HepG2 (cell line): Measurements from ENCODE around the gene MYCBPAP. TPM values are rescaled to one million over a fixed set of nuclear protein-coding genes. Genes with fewer than 3 reads are reported as not detected.

Source experiments
- FOSL2 ChIP-seq: sonication (generic); formaldehyde crosslinking; IDR thresholded peaks from 2 replicates; pipeline ENCODE4 v1.4.0; 2020; ENCODE audit warnings: missing genetic modification reagents
- FOXM1 ChIP-seq: sonication (generic); formaldehyde crosslinking; IDR thresholded peaks from 2 replicates; pipeline ENCODE4 v1.5.0; 2020; ENCODE audit warnings: missing genetic modification reagents
- GATA4 ChIP-seq: sonication (generic); IDR thresholded peaks from 2 replicates; pipeline ENCODE4 v1.6.1; 2016; ENCODE audit warnings: antibody characterized with exemption, low read depth, borderline replicate concordance
- JUNB ChIP-seq: sonication (generic); formaldehyde crosslinking; IDR thresholded peaks from 2 replicates; pipeline ENCODE4 v1.8.0; 2022; ENCODE audit warnings: missing genetic modification reagents, mild to moderate bottlenecking, borderline replicate concordance
- KAT7 ChIP-seq: IDR thresholded peaks from 2 replicates; pipeline ENCODE4 v1.6.1; 2018; ENCODE audit warnings: borderline replicate concordance, missing compliant biosample characterization
- MIER3 ChIP-seq: IDR thresholded peaks from 2 replicates; pipeline ENCODE4 v1.6.1; 2016; ENCODE audit warnings: missing compliant biosample characterization, borderline replicate concordance
- NFIC ChIP-seq: IDR thresholded peaks from 2 replicates; pipeline ENCODE4 v1.6.1; 2012; ENCODE audit warnings: mild to moderate bottlenecking, low read length, inconsistent platforms
- PAWR ChIP-seq: sonication (generic); formaldehyde crosslinking; IDR thresholded peaks from 2 replicates; pipeline ENCODE4 v1.4.0; 2020; ENCODE audit warnings: missing genetic modification reagents, mild to moderate bottlenecking, borderline replicate concordance
- PAXIP1 ChIP-seq: sonication (generic); formaldehyde crosslinking; conservative IDR thresholded peaks from 2 replicates; pipeline ENCODE4 v1.4.0; 2020; ENCODE audit warnings: mild to moderate bottlenecking, missing genetic modification reagents, moderate library complexity
- SKI ChIP-seq: fragments of 450-650 bp; IDR thresholded peaks from one replicate; pipeline ENCODE4 v1.6.1; 2018; ENCODE audit warnings: mild to moderate bottlenecking; ENCODE audit not compliant: partially characterized antibody
- TBP ChIP-seq: sonication (generic); formaldehyde crosslinking; IDR thresholded peaks from 2 replicates; pipeline ENCODE4 v1.5.0; 2020; ENCODE audit warnings: missing genetic modification reagents
- WIZ ChIP-seq: sonication (generic); formaldehyde crosslinking; IDR thresholded peaks from 2 replicates; pipeline ENCODE4 v1.5.1; 2020; ENCODE audit warnings: mild to moderate bottlenecking, missing genetic modification reagents
- ZBTB10 ChIP-seq: sonication (generic); formaldehyde crosslinking; IDR thresholded peaks from 2 replicates; pipeline ENCODE4 v1.4.0; 2020; ENCODE audit warnings: missing genetic modification reagents, borderline replicate concordance
- ZBTB20 ChIP-seq: sonication (generic); formaldehyde crosslinking; IDR thresholded peaks from 2 replicates; pipeline ENCODE4 v1.8.1; 2023; ENCODE audit warnings: missing genetic modification reagents, low read depth, mild to moderate bottlenecking, borderline replicate concordance
- ZBTB21 ChIP-seq: sonication (generic); formaldehyde crosslinking; IDR thresholded peaks from 2 replicates; pipeline ENCODE4 v1.4.0; 2020; ENCODE audit warnings: missing genetic modification reagents
- ZNF326 ChIP-seq: sonication (generic); formaldehyde crosslinking; IDR thresholded peaks from 2 replicates; pipeline ENCODE4 v1.4.0; 2020; ENCODE audit warnings: missing genetic modification reagents, borderline replicate concordance
- ZNF33B ChIP-seq: sonication (generic); formaldehyde crosslinking; IDR thresholded peaks from 2 replicates; pipeline ENCODE4 v1.5.1; 2020; ENCODE audit warnings: mild to moderate bottlenecking, missing genetic modification reagents
- ZNF547 ChIP-seq: sonication (generic); formaldehyde crosslinking; IDR thresholded peaks from 2 replicates; pipeline ENCODE4 v1.5.1; 2020; ENCODE audit warnings: mild to moderate bottlenecking, missing genetic modification reagents
- ZNF557 ChIP-seq: sonication (generic); formaldehyde crosslinking; IDR thresholded peaks from 2 replicates; pipeline ENCODE4 v1.4.0; 2020; ENCODE audit warnings: missing genetic modification reagents
- ZNF670 ChIP-seq: sonication (generic); formaldehyde crosslinking; IDR thresholded peaks from 2 replicates; pipeline ENCODE4 v1.8.0; 2022; ENCODE audit warnings: mild to moderate bottlenecking, missing genetic modification reagents, borderline replicate concordance
- ZNF672 ChIP-seq: sonication (generic); formaldehyde crosslinking; IDR thresholded peaks from 2 replicates; pipeline ENCODE4 v1.8.1; 2022; ENCODE audit warnings: missing genetic modification reagents
- ZSCAN29 ChIP-seq: sonication (generic); formaldehyde crosslinking; conservative IDR thresholded peaks from 2 replicates; pipeline ENCODE4 v1.4.0; 2020; ENCODE audit warnings: mild to moderate bottlenecking, missing genetic modification reagents
- polyA plus RNA-seq, 8 experiments: library from polyadenylated mRNA; depleted of rRNA in 3 of 8; stranded (reverse) in 7 of 8; unstranded in 1 of 8; fragments of >200 nt; fragmentation: Illumina TruSeq in 4 of 8; extraction: Trizol in 4 of 8; gene quantifications; 2 replicates each; pipeline versions ENCODE4 v1.2.1 to v1.2.3, GENCODE V29; 2011 to 2016; ENCODE audit warnings: low read depth in 4 of 8, missing spikeins in 1 of 8, mixed read lengths in 1 of 8; ENCODE audit not compliant: insufficient read depth in 1 of 8
- total RNA-seq, 5 experiments: library from RNA; depleted of rRNA; stranded (reverse); fragments of >200 nt; fragmentation: Illumina TruSeq; extraction: Trizol; gene quantifications; 2 replicates each; pipeline ENCODE4 v1.2.3, GENCODE V29; 2016; ENCODE audit warnings: low read depth in 1 of 5
- TF ChIP-seq, protein P1 (sequence below): IDR thresholded peaks from 2 replicates; pipeline ENCODE4 v1.6.1; 2018; ENCODE audit warnings: missing genetic modification reagents

Gene MYCBPAP
- total and polyA plus RNA-seq, 2 of the 13 experiments (the other 11 are each of a cell fraction or from before 2014, with no cell fraction given) = 0.22 to 0.24 TPM

- TF ChIP-seq ZBTB10 (CRISPR knock-in tag) (peak; percentile 81), MIER3 (peak; percentile 72; the same call in 1 of the 2 replicates), WIZ (CRISPR knock-in tag) (peak; percentile 70; the same call in 1 of the 2 replicates), PAXIP1 (CRISPR knock-in tag) (no peak; the same call in 1 of the 2 replicates), ZBTB21 (CRISPR knock-in tag) (0 out of 2 replicates have a peak, but pooled peaks have one; percentile 20), ZNF547 (CRISPR knock-in tag) (peak; percentile 91), FOSL2 (peak; percentile 50; the same call in 1 of the 2 replicates), KAT7 (no peak; the same call in 1 of the 2 replicates), ZNF672 (0 out of 2 replicates have a peak, but pooled peaks have one; percentile 19), JUNB (CRISPR knock-in tag) (no peak), ZNF670 (CRISPR knock-in tag) (no peak; the same call in 1 of the 2 replicates), NFIC (no peak), SKI (peak; percentile 66), PAWR (CRISPR knock-in tag) (no peak; the same call in 1 of the 2 replicates), ZNF557 (CRISPR knock-in tag) (peak; percentile 91), FOXM1 (CRISPR knock-in tag) (peak; percentile 69; the same call in 1 of the 2 replicates), TBP (peak; percentile 92), GATA4 (peak; percentile 61; the same call in 1 of the 2 replicates), ZNF326 (CRISPR knock-in tag) (no peak), ZSCAN29 (CRISPR knock-in tag) (no peak), ZBTB20 (0 out of 2 replicates have a peak, but pooled peaks have one; percentile 50), ZNF33B (CRISPR knock-in tag) (peak; percentile 20; the same call in 1 of the 2 replicates)
- TF ChIP-seq, protein P1, sequence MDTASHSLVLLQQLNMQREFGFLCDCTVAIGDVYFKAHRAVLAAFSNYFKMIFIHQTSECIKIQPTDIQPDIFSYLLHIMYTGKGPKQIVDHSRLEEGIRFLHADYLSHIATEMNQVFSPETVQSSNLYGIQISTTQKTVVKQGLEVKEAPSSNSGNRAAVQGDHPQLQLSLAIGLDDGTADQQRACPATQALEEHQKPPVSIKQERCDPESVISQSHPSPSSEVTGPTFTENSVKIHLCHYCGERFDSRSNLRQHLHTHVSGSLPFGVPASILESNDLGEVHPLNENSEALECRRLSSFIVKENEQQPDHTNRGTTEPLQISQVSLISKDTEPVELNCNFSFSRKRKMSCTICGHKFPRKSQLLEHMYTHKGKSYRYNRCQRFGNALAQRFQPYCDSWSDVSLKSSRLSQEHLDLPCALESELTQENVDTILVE (CRISPR knock-in tag) = peak; percentile 75; the same call in 1 of the 2 replicates
Observed at GRCh38 chr17:50547035-50547735, 38.9 kb downstream of the MYCBPAP start, which contains the start of gene SPATA20 (continued).
